OCI-LY1 (cell line): Measurements from ENCODE around the gene HOXB4.

ENCODE experiments used
- CTCF ChIP-seq: fragments of 200-600 bp; sonication (generic), shearing (Covaris generic); IDR thresholded peaks from 2 replicates; pipeline ENCODE4 v1.5.1; 2017; ENCODE audit warnings: mild to moderate bottlenecking, antibody characterized with exemption, low read length, moderate library complexity, mixed read lengths
- EZH2 ChIP-seq: fragments of 200-600 bp; sonication (generic), shearing (Covaris generic); IDR thresholded peaks from 2 replicates; pipeline ENCODE4 v1.8.0; 2017; ENCODE audit warnings: borderline replicate concordance, mixed run types, mild to moderate bottlenecking, antibody characterized with exemption, low read length, moderate library complexity, mixed read lengths

- TF ChIP-seq CTCF (no peak), EZH2 (no peak)
Measured at GRCh38 chr17:48606892-48607614, 28.9 kb upstream of the HOXB4 start.
